Caco-2 (cell line): Measurements from ENCODE around the gene ABCA13. TPM values are rescaled to one million over a fixed set of nuclear protein-coding genes. Genes with fewer than 3 reads are reported as not detected.

Experiments
- BruUV-seq: library from RNA; stranded (reverse); fragments of 400-500 nt; replicated peaks from 2 replicates; lab custom pipeline; 2021; lab: Mats Ljungman, UMichigan
- CTCF ChIA-PET: fragments of 300-600 bp; sonication (Branson Sonifier 250); formaldehyde crosslinking; loops from one replicate; lab custom pipeline; 2022; ENCODE audit warnings: antibody characterized with exemption; lab: Charles Lee
- POLR2A ChIA-PET: fragments of 300-600 bp; sonication (Branson Sonifier 250); formaldehyde crosslinking; loops from one replicate; lab custom pipeline; 2022; ENCODE audit warnings: antibody characterized with exemption; lab: Charles Lee
- DNase-seq, 2 experiments: peaks; one replicate each; pipeline versions ENCODE4 v3.0.0 to v3.0.0-alpha.2; 2020 to 2022
- H3K27me3 ChIP-seq: replicated peaks from 2 replicates; pipeline ENCODE4 v1.6.0; 2011; ENCODE audit warnings: low read length; ENCODE audit not compliant: control insufficient read depth, insufficient read depth
- H3K36me3 ChIP-seq: 2 replicates; pipeline ENCODE4 v1.5.1; 2011; ENCODE audit warnings: low read length; ENCODE audit not compliant: control insufficient read depth, insufficient read depth
- H3K4me1 ChIP-seq: fragments of 250-450 bp; sonication (Bioruptor Pico); 2 replicates; pipeline ENCODE4 v1.5.1; 2020; ENCODE audit warnings: mild to moderate bottlenecking
- H3K4me3 ChIP-seq: 2 replicates; pipeline ENCODE4 v1.5.1; 2011; ENCODE audit warnings: low read depth, mild to moderate bottlenecking, control low read depth, low read length
- H3K9me3 ChIP-seq: fragments of 250-450 bp; sonication (Bioruptor Pico); 2 replicates; pipeline ENCODE4 v1.5.1; 2020; ENCODE audit warnings: mild to moderate bottlenecking, moderate library complexity
- H3K27ac Mint-ChIP-seq: one replicate; pipeline ENCODE4 v1.8.0; 2022; ENCODE audit warnings: mixed read lengths; ENCODE audit not compliant: unreplicated experiment
- H3K27me3 Mint-ChIP-seq: one replicate; pipeline ENCODE4 v1.8.0; 2022; ENCODE audit warnings: mixed read lengths; ENCODE audit not compliant: insufficient read depth, unreplicated experiment
- H3K36me3 Mint-ChIP-seq: one replicate; pipeline ENCODE4 v1.8.0; 2022; ENCODE audit warnings: mild to moderate bottlenecking, mixed read lengths; ENCODE audit not compliant: insufficient read depth, unreplicated experiment
- H3K4me1 Mint-ChIP-seq: one replicate; pipeline ENCODE4 v1.8.0; 2022; ENCODE audit warnings: low read depth, mixed read lengths; ENCODE audit not compliant: unreplicated experiment
- H3K4me3 Mint-ChIP-seq: one replicate; pipeline ENCODE4 v1.8.0; 2022; ENCODE audit warnings: mild to moderate bottlenecking, moderate library complexity, mixed read lengths; ENCODE audit not compliant: unreplicated experiment
- H3K9me3 Mint-ChIP-seq: one replicate; pipeline ENCODE4 v1.8.0; 2022; ENCODE audit warnings: mixed read lengths; ENCODE audit not compliant: unreplicated experiment
- CTCF ChIP-seq, 2 experiments: fragments of 200-600 bp in 1 of 2; IDR thresholded peaks; 1 replicate in 1 of 2; 2 replicates in 1 of 2; pipeline versions ENCODE4 v1.5.1 to v1.8.0; 2011 to 2022; ENCODE audit warnings: antibody characterized with exemption in 1 of 2, control low read depth in 1 of 2, inconsistent platforms in 1 of 2, low read depth in 1 of 2, low read length in 1 of 2, mild to moderate bottlenecking in 1 of 2, moderate library complexity in 1 of 2; ENCODE audit not compliant: insufficient read depth in 1 of 2, severe bottlenecking in 1 of 2, unreplicated experiment in 1 of 2
- intact Hi-C: fragments of 100-400 bp; cut with micrococcal nuclease; formaldehyde crosslinking; loops from one replicate; pipeline ENCODE4 v1.10.0; 2022; ENCODE audit not compliant: unreplicated experiment
- total RNA-seq: library from RNA; stranded (reverse); gene quantifications from 2 replicates; pipeline ENCODE4 v1.2.3, GENCODE V29; 2022

Gene ABCA13
- total RNA-seq, 1 experiment from 2014 or later = 0.07 TPM

- no peaks in the 10 kb centered on the region for H3K27me3 ChIP-seq
- no peaks in the 10 kb centered on the region for H3K9me3 Mint-ChIP-seq
- H3K27me3 Mint-ChIP-seq = peaks cover 13% of the 10 kb centered on the region
- no peaks in the 10 kb centered on the region for H3K36me3 Mint-ChIP-seq
- ChIA-PET POLR2A (no interaction called here), CTCF (no interaction called here)
- no peaks in the 10 kb centered on the region for H3K4me1 Mint-ChIP-seq
- H3K27ac Mint-ChIP-seq = no peak overlapping the region
- no peaks in the 10 kb centered on the region for H3K4me1 ChIP-seq
- BruUV-seq = no TSS peak
- no peak overlapping the region for H3K4me3 ChIP-seq
- intact Hi-C loops = loop anchor here (10.0 kb wide), 1 partner anchor 85 kb away; no protein-coding TSS in a partner anchor
- no peak for DNase-seq
- no peaks in the 10 kb centered on the region for H3K9me3 ChIP-seq
- TF ChIP-seq CTCF (IDR thresholded peaks at IDR 0.05; ENCODE audit: insufficient read depth in 1 of 2, low read depth in 1 of 2, low read length in 1 of 2, severe bottlenecking in 1 of 2, unreplicated experiment in 1 of 2) = no peak
- no peak overlapping the region for H3K4me3 Mint-ChIP-seq
- no peaks in the 10 kb centered on the region for H3K36me3 ChIP-seq
These were observed 248.1 kb downstream of the ABCA13 start for GRCh38 chr7:48419401-48419800.

- BruUV-seq = no TSS peak
- Mint-ChIP-seq H3K9me3 (no peaks in the 10 kb centered on the region), H3K4me1 (no peaks in the 10 kb centered on the region), H3K27me3 (peaks cover 13% of the 10 kb centered on the region), H3K4me3 (no peak overlapping the region), H3K27ac (no peak overlapping the region), H3K36me3 (no peaks in the 10 kb centered on the region)
- CTCF ChIA-PET = no interaction called here
- no peaks in the 10 kb centered on the region for H3K27me3 ChIP-seq
- POLR2A ChIA-PET = no interaction called here
- no peaks in the 10 kb centered on the region for H3K9me3 ChIP-seq
- no peak for DNase-seq
- no peaks in the 10 kb centered on the region for H3K36me3 ChIP-seq
- no peaks in the 10 kb centered on the region for H3K4me1 ChIP-seq
- intact Hi-C loops = loop anchor here (10.0 kb wide), 3 partner anchors 285 to 1435 kb away; no protein-coding TSS in a partner anchor
- no peak overlapping the region for H3K4me3 ChIP-seq
- TF ChIP-seq CTCF (IDR thresholded peaks at IDR 0.05; ENCODE audit: insufficient read depth in 1 of 2, low read depth in 1 of 2, low read length in 1 of 2, severe bottlenecking in 1 of 2, unreplicated experiment in 1 of 2) = no peak
These were observed 248.9 kb downstream of the ABCA13 start for GRCh38 chr7:48420206-48420605.

GRCh38 chr7:48421357-48421756 lies 250.1 kb downstream of the ABCA13 start:
- Mint-ChIP-seq H3K36me3 (no peaks in the 10 kb centered on the region), H3K9me3 (no peaks in the 10 kb centered on the region), H3K4me3 (no peak overlapping the region), H3K4me1 (peaks cover under 1% of the 10 kb centered on the region), H3K27me3 (peaks cover 11% of the 10 kb centered on the region), H3K27ac (no peak overlapping the region)
- H3K4me3 ChIP-seq = no peak overlapping the region
- CTCF ChIA-PET = no interaction called here
- POLR2A ChIA-PET = no interaction called here
- intact Hi-C loops = loop anchor here (10.0 kb wide), 3 partner anchors 283 to 1433 kb away; no protein-coding TSS in a partner anchor
- no peak for TF ChIP-seq CTCF (IDR thresholded peaks at IDR 0.05; ENCODE audit: insufficient read depth in 1 of 2, low read depth in 1 of 2, low read length in 1 of 2, severe bottlenecking in 1 of 2, unreplicated experiment in 1 of 2)
- BruUV-seq = no TSS peak
- no peaks in the 10 kb centered on the region for H3K9me3 ChIP-seq
- no peaks in the 10 kb centered on the region for H3K27me3 ChIP-seq
- no peak for DNase-seq
- no peaks in the 10 kb centered on the region for H3K4me1 ChIP-seq
- H3K36me3 ChIP-seq = no peaks in the 10 kb centered on the region
